GM19467 (cell line): ENCODE results near the gene TMEM50A.
A peak's percentile ranks its signal among the peaks of the same experiment; 100 is the strongest.
"Not testable (repeated sequence)": the region's sequence is repeated elsewhere in the genome, so short reads cannot be mapped to it uniquely, and the experiment has no call there.

Experiments used
- ATAC-seq: cut with Tn5 transposase; IDR thresholded peaks from one replicate; pipeline ENCODE4 v1.9.1; 2021; ENCODE audit warnings: mild to moderate bottlenecking, moderate library complexity; ENCODE audit not compliant: unreplicated experiment

TMEM50A gene

GRCh38 chr1:25338188-25338981, at the start of gene TMEM50A:
TMEM50A (plus strand) TSS chr1:25338334; CDS start chr1:25340487, 2,153 bp downstream.
- ATAC-seq, result peak; percentile 63

GRCh38 chr1:25288573-25289101, 49.5 kb upstream of the TMEM50A start:
- not testable (repeated sequence) for ATAC-seq

GRCh38 chr1:25290043-25290442, 48.1 kb upstream of the TMEM50A start:
- ATAC-seq, result not testable (repeated sequence)

GRCh38 chr1:25293426-25293825, 44.7 kb upstream of the TMEM50A start:
- not testable (repeated sequence) for ATAC-seq

- not testable (repeated sequence) for ATAC-seq
Measured at GRCh38 chr1:25294889-25295826, 43.0 kb upstream of the TMEM50A start.

GRCh38 chr1:25296501-25296900, 41.6 kb upstream of the TMEM50A start:
- ATAC-seq, result not testable (repeated sequence)

- not testable (repeated sequence) for ATAC-seq
Measured at GRCh38 chr1:25300729-25301128, 37.4 kb upstream of the TMEM50A start.

GRCh38 chr1:25302330-25302729, 35.8 kb upstream of the TMEM50A start:
- not testable (repeated sequence) for ATAC-seq

- not testable (repeated sequence) for ATAC-seq
Measured at GRCh38 chr1:25304936-25305335, 33.2 kb upstream of the TMEM50A start.

- ATAC-seq, result not testable (repeated sequence)
Measured at GRCh38 chr1:25308168-25308567, 30.0 kb upstream of the TMEM50A start.

- ATAC-seq, result not testable (repeated sequence)
Measured at GRCh38 chr1:25309085-25309484, 29.0 kb upstream of the TMEM50A start.

GRCh38 chr1:25309486-25309885, 28.6 kb upstream of the TMEM50A start:
- not testable (repeated sequence) for ATAC-seq

GRCh38 chr1:25312806-25313470, 25.2 kb upstream of the TMEM50A start:
- not testable (repeated sequence) for ATAC-seq

GRCh38 chr1:25320314-25320938, 17.7 kb upstream of the TMEM50A start:
- ATAC-seq, result not testable (repeated sequence)

GRCh38 chr1:25322127-25322526, 16.0 kb upstream of the TMEM50A start:
- not testable (repeated sequence) for ATAC-seq

- not testable (repeated sequence) for ATAC-seq
Measured at GRCh38 chr1:25324407-25324806, 13.7 kb upstream of the TMEM50A start.

GRCh38 chr1:25327864-25328790, 10.0 kb upstream of the TMEM50A start:
- ATAC-seq, result not testable (repeated sequence)

- ATAC-seq, result not testable (repeated sequence)
Measured at GRCh38 chr1:25328791-25329185, 9.3 kb upstream of the TMEM50A start.

GRCh38 chr1:25329336-25329735, 8.8 kb upstream of the TMEM50A start:
- not testable (repeated sequence) for ATAC-seq
